Forelimb muscle (tissue), 1 donor: Measurements from ENCODE around the gene CACNA1I. TPM values are rescaled to one million over a fixed set of nuclear protein-coding genes. Genes with fewer than 3 reads are reported as not detected.

ENCODE experiments used
- DNase-seq: peaks from one replicate; pipeline ENCODE4 v3.0.0-alpha.2; 2013; ENCODE audit warnings: low read depth
- polyA plus RNA-seq: library from polyadenylated mRNA; unstranded; fragments of 120-200 nt; gene quantifications from one replicate; pipeline ENCODE4 v1.2.1, GENCODE V29; 2013; ENCODE audit not compliant: insufficient read length

Gene CACNA1I
- polyA plus RNA-seq, 1 donor = 0.10 TPM

- DNase-seq = no peak
Observed at GRCh38 chr22:39535831-39536449, 34.6 kb upstream of the CACNA1I start.

- DNase-seq = no peak
Observed at GRCh38 chr22:39536711-39537110, 33.8 kb upstream of the CACNA1I start.

GRCh38 chr22:39537975-39538374, 32.6 kb upstream of the CACNA1I start:
- DNase-seq = no peak

- no peak for DNase-seq
Observed at GRCh38 chr22:39543095-39543494, 27.5 kb upstream of the CACNA1I start.

GRCh38 chr22:39545386-39546365, 24.9 kb upstream of the CACNA1I start:
- DNase-seq = no peak

GRCh38 chr22:39546889-39547586, 23.5 kb upstream of the CACNA1I start:
- DNase-seq = no peak

GRCh38 chr22:39547587-39547947, 23.0 kb upstream of the CACNA1I start:
- no peak for DNase-seq

- no peak for DNase-seq
Observed at GRCh38 chr22:39553429-39553828, 17.1 kb upstream of the CACNA1I start.

- DNase-seq = no peak
Observed at GRCh38 chr22:39554151-39554550, 16.4 kb upstream of the CACNA1I start.

GRCh38 chr22:39556970-39557841, 13.3 kb upstream of the CACNA1I start:
- no peak for DNase-seq

- DNase-seq = no peak
Observed at GRCh38 chr22:39558254-39558727, 12.3 kb upstream of the CACNA1I start.

- no peak for DNase-seq
Observed at GRCh38 chr22:39558950-39559349, 11.6 kb upstream of the CACNA1I start.

GRCh38 chr22:39559456-39560105, 11.0 kb upstream of the CACNA1I start:
- DNase-seq = no peak

- no peak for DNase-seq
Observed at GRCh38 chr22:39560127-39560526, 10.4 kb upstream of the CACNA1I start.

GRCh38 chr22:39562839-39563489, 7.6 kb upstream of the CACNA1I start:
- DNase-seq = no peak

- DNase-seq = no peak
Observed at GRCh38 chr22:39563571-39564428, 6.8 kb upstream of the CACNA1I start.

- DNase-seq = no peak
Observed at GRCh38 chr22:39565414-39565944, 5.1 kb upstream of the CACNA1I start.

GRCh38 chr22:39567135-39567946, 3.2 kb upstream of the CACNA1I start:
- no peak for DNase-seq
